ENCODE results near the gene SETD1A.
"Not testable (repeated sequence)": the region's sequence is repeated elsewhere in the genome, so short reads cannot be mapped to it uniquely, and the experiment has no call there.

- not testable (repeated sequence) for TF ChIP-seq CTCF (optimal IDR thresholded peaks at IDR 0.05 in 1 of 3, IDR thresholded peaks at IDR 0.05 in 1 of 3, conservative IDR thresholded peaks at IDR 0.05 in 1 of 3; ENCODE audit: extremely low read depth in 1 of 3, insufficient read depth in 2 of 3, low read length in 3 of 3); EZH2 (IDR thresholded peaks at IDR 0.05; ENCODE audit: low read length)
These were observed 60.2 kb downstream of the SETD1A start for GRCh38 chr16:31017756-31018155.

All from keratinocyte (primary cell).